ENCODE measurements around the gene PHAF1.

The PHAF1 gene

GRCh38 chr16:67174706-67175231 is 65.0 kb downstream of the PHAF1 start:
- TF ChIP-seq RAD21 (IDR thresholded peaks at IDR 0.05; ENCODE audit: low read depth) (no peak), TEAD4 (IDR thresholded peaks at IDR 0.05) (no peak), MAX (IDR thresholded peaks at IDR 0.05) (no peak), REST (IDR thresholded peaks at IDR 0.05; ENCODE audit: low read depth) (no peak), CREB1 (IDR thresholded peaks at IDR 0.05; ENCODE audit: low read depth) (no peak), TAF1 (IDR thresholded peaks at IDR 0.05; ENCODE audit: low read depth) (no peak), USF1 (IDR thresholded peaks at IDR 0.05) (no peak), EGR1 (IDR thresholded peaks at IDR 0.05) (no peak), YY1 (IDR thresholded peaks at IDR 0.05; ENCODE audit: low read depth) (no peak), EP300 (IDR thresholded peaks at IDR 0.05; ENCODE audit: borderline replicate concordance) (no peak), ZBTB7A (IDR thresholded peaks at IDR 0.05; ENCODE audit: low read depth) (no peak), NFIC (IDR thresholded peaks at IDR 0.05) (no peak), CEBPB (IDR thresholded peaks at IDR 0.05) (no peak)

GRCh38 chr16:67176662-67177061 is 66.9 kb downstream of the PHAF1 start:
- TF ChIP-seq TEAD4 (IDR thresholded peaks at IDR 0.05), result no peak
- TF ChIP-seq YY1 (IDR thresholded peaks at IDR 0.05; ENCODE audit: low read depth), result no peak
- no peak for TF ChIP-seq ZBTB7A (IDR thresholded peaks at IDR 0.05; ENCODE audit: low read depth)
- no peak for TF ChIP-seq CREB1 (IDR thresholded peaks at IDR 0.05; ENCODE audit: low read depth)
- TF ChIP-seq RAD21 (IDR thresholded peaks at IDR 0.05; ENCODE audit: low read depth), result no peak
- no peak for TF ChIP-seq CEBPB (IDR thresholded peaks at IDR 0.05)
- TF ChIP-seq FOXM1 (IDR thresholded peaks at IDR 0.05; ENCODE audit: borderline replicate concordance, low read depth), result no peak
- no peak for TF ChIP-seq TAF1 (IDR thresholded peaks at IDR 0.05; ENCODE audit: low read depth)
- no peak for TF ChIP-seq USF1 (IDR thresholded peaks at IDR 0.05)
- no peak for TF ChIP-seq NFIC (IDR thresholded peaks at IDR 0.05)
- TF ChIP-seq EGR1 (IDR thresholded peaks at IDR 0.05), result no peak
- TF ChIP-seq TCF12 (IDR thresholded peaks at IDR 0.05; ENCODE audit: low read depth), result no peak
- no peak for TF ChIP-seq MAX (IDR thresholded peaks at IDR 0.05)
- no peak for TF ChIP-seq REST (IDR thresholded peaks at IDR 0.05; ENCODE audit: low read depth)

- TF ChIP-seq REST (IDR thresholded peaks at IDR 0.05; ENCODE audit: low read depth) (no peak), TAF1 (IDR thresholded peaks at IDR 0.05; ENCODE audit: low read depth) (peak; percentile 45), RAD21 (IDR thresholded peaks at IDR 0.05; ENCODE audit: low read depth) (no peak; the same call in 1 of the 2 replicates), YY1 (IDR thresholded peaks at IDR 0.05; ENCODE audit: low read depth) (no peak), EGR1 (IDR thresholded peaks at IDR 0.05) (peak; percentile 11; the same call in 1 of the 2 replicates), CEBPB (IDR thresholded peaks at IDR 0.05) (no peak), TCF12 (IDR thresholded peaks at IDR 0.05; ENCODE audit: low read depth) (peak; percentile 56; the same call in 1 of the 2 replicates), USF1 (IDR thresholded peaks at IDR 0.05) (peak; percentile 16; the same call in 1 of the 2 replicates), CREB1 (IDR thresholded peaks at IDR 0.05; ENCODE audit: low read depth) (no peak), EP300 (IDR thresholded peaks at IDR 0.05; ENCODE audit: borderline replicate concordance) (no peak), FOXM1 (IDR thresholded peaks at IDR 0.05; ENCODE audit: borderline replicate concordance, low read depth) (no peak), MAX (IDR thresholded peaks at IDR 0.05) (peak; percentile 91), TEAD4 (IDR thresholded peaks at IDR 0.05) (peak; percentile 32; the same call in 1 of the 2 replicates), ZBTB7A (IDR thresholded peaks at IDR 0.05; ENCODE audit: low read depth) (peak; percentile 24; the same call in 1 of the 2 replicates), NFIC (IDR thresholded peaks at IDR 0.05) (peak; percentile 55)
These were observed 68.3 kb downstream of the PHAF1 start for GRCh38 chr16:67177743-67178699.

All from Ishikawa (cell line).